Endothelial cell of umbilical vein (primary cell): ENCODE data around the gene MOB3B. TPM values are rescaled to one million over a fixed set of nuclear protein-coding genes. Genes with fewer than 3 reads are reported as not detected.

Experiments
- BruUV-seq: library from RNA; stranded (reverse); fragments of 400-500 nt; replicated peaks from 2 replicates; lab custom pipeline; 2021; lab: Mats Ljungman, UMichigan
- CTCF ChIA-PET: fragments of 300-600, 350-600 bp; sonication (Branson Sonifier 250); formaldehyde crosslinking; loops from one replicate; lab custom pipeline; 2021; ENCODE audit warnings: antibody characterized with exemption, inconsistent platforms; lab: Charles Lee
- POLR2A ChIA-PET: fragments of 300-600, 350-600 bp; sonication (Branson Sonifier 250); formaldehyde crosslinking; loops from one replicate; lab custom pipeline; 2021; ENCODE audit warnings: antibody characterized with exemption, inconsistent platforms; lab: Charles Lee
- DNase-seq: peaks from one replicate; pipeline ENCODE4 v3.0.0-alpha.2; 2011; ENCODE audit warnings: low read depth, low spot score
- FAIRE-seq: peaks from 2 replicates; lab custom pipeline; 2011; peaks lifted over from hg19 to GRCh38; lab: Jason Lieb, UNC
- H2AFZ ChIP-seq: 2 replicates; pipeline ENCODE4 v1.6.0; 2012; ENCODE audit warnings: low read depth, low read length, control low read depth, inconsistent platforms
- H3K27ac ChIP-seq: 2 replicates; pipeline ENCODE4 v1.5.1; 2011; ENCODE audit warnings: low read depth, mild to moderate bottlenecking, control low read depth, low read length, moderate library complexity; ENCODE audit not compliant: insufficient read depth
- H3K27me3 ChIP-seq, 2 experiments: 2 replicates each; pipeline versions ENCODE4 v1.6.0 to v1.6.1; 2011; ENCODE audit warnings: low read length in 2 of 2, mixed read lengths in 1 of 2; ENCODE audit not compliant: control insufficient read depth in 2 of 2, insufficient read depth in 2 of 2
- H3K36me3 ChIP-seq, 2 experiments: 2 replicates in 1 of 2; 3 replicates in 1 of 2; pipeline ENCODE4 v1.5.1; 2011; ENCODE audit warnings: low read length in 2 of 2, mild to moderate bottlenecking in 1 of 2, moderate library complexity in 1 of 2; ENCODE audit not compliant: control insufficient read depth in 2 of 2, insufficient read depth in 2 of 2; ENCODE audit errors: extremely low read depth in 1 of 2
- H3K4me1 ChIP-seq: 3 replicates; pipeline ENCODE4 v1.5.1; 2011; ENCODE audit warnings: mild to moderate bottlenecking, low read length; ENCODE audit not compliant: control insufficient read depth, insufficient read depth; ENCODE audit errors: extremely low read depth
- H3K4me2 ChIP-seq: 2 replicates; pipeline ENCODE4 v1.6.1; 2011; ENCODE audit warnings: low read length, control low read depth, mixed read lengths; ENCODE audit not compliant: insufficient read depth
- H3K4me3 ChIP-seq, 3 experiments: fragments of 200-600 bp in 1 of 3; sonication (generic), shearing (Covaris generic) in 1 of 3; replicated peaks in 1 of 3; 2 replicates each; pipeline ENCODE4 v1.5.1; 2011 to 2016; ENCODE audit warnings: control low read depth in 3 of 3, low read length in 3 of 3, mild to moderate bottlenecking in 2 of 3, inconsistent platforms in 1 of 3, low read depth in 1 of 3, moderate library complexity in 1 of 3; ENCODE audit not compliant: insufficient read depth in 1 of 3
- H3K79me2 ChIP-seq: 2 replicates; pipeline ENCODE4 v1.6.0; 2012; ENCODE audit warnings: low read length, inconsistent platforms; ENCODE audit not compliant: control insufficient read depth, insufficient read depth
- H3K9ac ChIP-seq: replicated peaks from 2 replicates; pipeline ENCODE3; 2011; ENCODE audit warnings: low read length, control low read depth; ENCODE audit not compliant: insufficient read depth; ENCODE audit errors: extremely low read depth
- H3K9me1 ChIP-seq: replicated peaks from 3 replicates; pipeline ENCODE4 v1.6.0; 2011; ENCODE audit warnings: mild to moderate bottlenecking, low read length; ENCODE audit not compliant: control insufficient read depth, insufficient read depth; ENCODE audit errors: extremely low read depth
- H3K9me3 ChIP-seq: replicated peaks from 2 replicates; pipeline ENCODE4 v1.5.1; 2012; ENCODE audit warnings: low read length, inconsistent platforms; ENCODE audit not compliant: control insufficient read depth, insufficient read depth
- H4K20me1 ChIP-seq: replicated peaks from 2 replicates; pipeline ENCODE3; 2011; ENCODE audit warnings: mild to moderate bottlenecking, low read length; ENCODE audit not compliant: control insufficient read depth, insufficient read depth; ENCODE audit errors: extremely low read depth
- CTCF ChIP-seq, 2 donors: IDR thresholded peaks; 1 replicate in 1 of 2; 2 replicates in 1 of 2; pipeline ENCODE4 v1.5.1; 2011; ENCODE audit warnings: low read length in 2 of 2, mild to moderate bottlenecking in 2 of 2, moderate library complexity in 2 of 2, control low read depth in 1 of 2, inconsistent platforms in 1 of 2, low read depth in 1 of 2; ENCODE audit not compliant: insufficient read depth in 1 of 2; ENCODE audit errors: extremely low read depth in 1 of 2
- EZH2 ChIP-seq: IDR thresholded peaks from 2 replicates; pipeline ENCODE4 v1.6.1; 2012; ENCODE audit warnings: borderline replicate concordance, low read depth, mild to moderate bottlenecking, moderate library complexity, low read length, inconsistent platforms; ENCODE audit not compliant: severe bottlenecking
- FOS ChIP-seq: IDR thresholded peaks from 2 replicates; pipeline ENCODE4 v1.6.1; 2011; ENCODE audit warnings: mild to moderate bottlenecking, low read length, moderate library complexity, borderline replicate concordance; ENCODE audit not compliant: insufficient read depth
- GATA2 ChIP-seq: IDR thresholded peaks from 2 replicates; pipeline ENCODE4 v1.7.0; 2011; ENCODE audit warnings: low read depth, mild to moderate bottlenecking, moderate library complexity, mixed read lengths, low read length; ENCODE audit not compliant: insufficient read length, insufficient read depth
- JUN ChIP-seq: IDR thresholded peaks from 2 replicates; pipeline ENCODE4 v1.6.1; 2011; ENCODE audit warnings: borderline replicate concordance, low read depth; ENCODE audit not compliant: insufficient read length, insufficient read depth
- MYC ChIP-seq: IDR thresholded peaks from one replicate; pipeline ENCODE4 v1.6.1; 2011; ENCODE audit warnings: mild to moderate bottlenecking, low read depth, low read length
- POLR2A ChIP-seq: IDR thresholded peaks from 2 replicates; pipeline ENCODE4 v1.6.1; 2012; ENCODE audit warnings: low read depth, mild to moderate bottlenecking, control low read depth, low read length
- POLR2AphosphoS5 ChIP-seq: IDR thresholded peaks from 2 replicates; pipeline ENCODE4 v1.6.1; 2012; ENCODE audit warnings: low read depth, mild to moderate bottlenecking, control low read depth, low read length, moderate library complexity; ENCODE audit not compliant: insufficient read depth
- dilution Hi-C: fragments of 300-500 bp; cut with MboI; formaldehyde crosslinking; loops from one replicate; pipeline ENCODE4 v1.15.0; 2019; ENCODE audit warnings: low sequenced_read_pairs; ENCODE audit not compliant: extremely low pct_ligation_motif_present
- intact Hi-C: fragments of 100-400 bp; cut with micrococcal nuclease; formaldehyde crosslinking; loops from one replicate; pipeline ENCODE4 v1.10.0; 2022
- polyA plus RNA-seq, 4 experiments: library from polyadenylated mRNA; depleted of rRNA in 3 of 4; stranded (reverse) in 3 of 4; unstranded in 1 of 4; fragments of >200 nt; gene quantifications; 2 replicates each; pipeline versions ENCODE4 v1.2.1 to v1.2.3, GENCODE V29; 2011 to 2012; ENCODE audit warnings: missing spikeins in 1 of 4
- total RNA-seq: library from RNA; stranded (reverse); gene quantifications from 2 replicates; pipeline ENCODE4 v1.2.3, GENCODE V29; 2021
- TF ChIP-seq, protein P1 (sequence below): IDR thresholded peaks from 2 replicates; pipeline ENCODE4 v1.6.1; 2011; ENCODE audit not compliant: insufficient read depth, insufficient read length

The MOB3B gene
- total and polyA plus RNA-seq, 2 donors (not counting 3 experiments of a cell fraction or from before 2014, with no cell fraction given), result 0.03 TPM; not detected in 1

- Histone ChIP-seq H3K27ac (no peak overlapping the region), H3K4me1 (no peaks in the 10 kb centered on the region), H4K20me1 (peaks cover 2% of the 10 kb centered on the region), H3K4me3 (no peak overlapping the region), H3K36me3 (no peaks in the 10 kb centered on the region), H3K9ac (no peak overlapping the region), H3K9me3 (no peaks in the 10 kb centered on the region), H3K79me2 (no peaks in the 10 kb centered on the region), H3K27me3 (peaks cover 0 to 3% of the 10 kb centered on the region in 2 experiments), H3K9me1 (no peaks in the 10 kb centered on the region), H3K4me2 (no peak overlapping the region), H2AFZ (no peak overlapping the region)
- TF ChIP-seq MYC, result no peak
- TF ChIP-seq, protein P1, sequence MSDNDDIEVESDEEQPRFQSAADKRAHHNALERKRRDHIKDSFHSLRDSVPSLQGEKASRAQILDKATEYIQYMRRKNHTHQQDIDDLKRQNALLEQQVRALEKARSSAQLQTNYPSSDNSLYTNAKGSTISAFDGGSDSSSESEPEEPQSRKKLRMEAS, result no peak
- no peak for TF ChIP-seq POLR2AphosphoS5
- no peak for TF ChIP-seq CTCF (IDR thresholded peaks at IDR 0.05; ENCODE audit: extremely low read depth in 1 of 2, insufficient read depth in 1 of 2, low read depth in 1 of 2, low read length in 2 of 2)
- no peak for TF ChIP-seq POLR2A
- DNase-seq (no peak), FAIRE-seq (no peak)
- ChIA-PET POLR2A (no interaction called here), CTCF (no interaction called here)
- intact Hi-C loops (no loop called here), dilution Hi-C loops (no loop called here)
- BruUV-seq, result no TSS peak
These were observed 51.3 kb downstream of the MOB3B start for GRCh38 chr9:27478322-27478721.

DNA sequence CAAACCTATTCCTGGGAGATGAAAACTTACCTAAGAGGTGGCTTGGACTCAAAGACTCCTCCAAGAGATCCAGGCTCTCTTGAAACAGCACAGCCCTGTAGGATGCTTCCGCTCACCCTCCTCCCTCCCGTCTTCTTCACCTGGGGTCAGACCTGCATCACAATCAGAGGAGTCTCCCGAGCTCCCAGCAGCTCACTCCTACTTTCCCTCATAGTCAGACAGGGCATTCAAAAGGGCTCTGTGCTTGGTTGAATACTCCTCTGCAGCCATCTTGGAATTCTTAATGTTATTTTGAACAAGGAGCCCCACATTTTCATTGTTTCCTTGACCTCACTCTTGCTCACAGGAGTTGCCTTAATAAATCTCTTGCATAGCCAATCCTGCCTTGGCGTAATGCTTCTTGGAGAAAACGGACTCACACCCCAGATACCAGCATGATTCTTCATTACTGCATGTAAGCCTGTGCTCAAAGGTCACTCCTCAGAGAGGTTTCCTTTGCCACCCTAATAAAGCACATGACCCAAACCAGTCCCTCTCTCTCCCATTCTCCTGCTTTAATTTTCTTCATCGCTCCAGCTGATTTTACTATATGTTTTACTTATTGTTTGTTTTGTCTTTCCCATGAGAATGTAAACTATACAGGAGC is 52.6 kb downstream of the MOB3B start:
- DNase-seq, result no peak
- dilution Hi-C loops, result no loop called here
- Histone ChIP-seq H3K36me3 (no peaks in the 10 kb centered on the region), H3K4me2 (no peak overlapping the region), H3K79me2 (no peaks in the 10 kb centered on the region), H2AFZ (no peak overlapping the region), H3K4me1 (no peaks in the 10 kb centered on the region), H3K27me3 (peaks cover 0 to 3% of the 10 kb centered on the region in 2 experiments), H4K20me1 (peaks cover 2% of the 10 kb centered on the region), H3K27ac (no peak overlapping the region), H3K9ac (no peak overlapping the region), H3K4me3 (no peak overlapping the region), H3K9me3 (no peaks in the 10 kb centered on the region), H3K9me1 (no peaks in the 10 kb centered on the region)
- intact Hi-C loops, result no loop called here
- ChIA-PET POLR2A (no interaction called here), CTCF (no interaction called here)
- FAIRE-seq, result no peak
- no TSS peak for BruUV-seq
- no peak for TF ChIP-seq POLR2AphosphoS5
- no peak for TF ChIP-seq EZH2
- TF ChIP-seq GATA2, result no peak
- TF ChIP-seq MYC, result no peak
- TF ChIP-seq CTCF (IDR thresholded peaks at IDR 0.05; ENCODE audit: extremely low read depth in 1 of 2, insufficient read depth in 1 of 2, low read depth in 1 of 2, low read length in 2 of 2), result no peak
- TF ChIP-seq, protein P1, result no peak
- TF ChIP-seq JUN, result no peak
- TF ChIP-seq FOS, result no peak
- no peak for TF ChIP-seq POLR2A
